Activated CD8-positive, alpha-beta memory T cell treated with anti-CD3 and anti-CD28 coated beads for 1 hour (primary cell): ENCODE results near the gene ELFN2.

Experiments used
- DNase-seq, 2 donors: peaks; one replicate each; pipeline ENCODE4 v3.0.0-alpha.2; 2020; ENCODE audit warnings: low read depth in 1 of 2; ENCODE audit errors: extremely low read depth in 1 of 2

The ELFN2 gene

GRCh38 chr22:37427711-37428635, 694 bp upstream of the ELFN2 start:
- DNase-seq = no peak

DNA sequence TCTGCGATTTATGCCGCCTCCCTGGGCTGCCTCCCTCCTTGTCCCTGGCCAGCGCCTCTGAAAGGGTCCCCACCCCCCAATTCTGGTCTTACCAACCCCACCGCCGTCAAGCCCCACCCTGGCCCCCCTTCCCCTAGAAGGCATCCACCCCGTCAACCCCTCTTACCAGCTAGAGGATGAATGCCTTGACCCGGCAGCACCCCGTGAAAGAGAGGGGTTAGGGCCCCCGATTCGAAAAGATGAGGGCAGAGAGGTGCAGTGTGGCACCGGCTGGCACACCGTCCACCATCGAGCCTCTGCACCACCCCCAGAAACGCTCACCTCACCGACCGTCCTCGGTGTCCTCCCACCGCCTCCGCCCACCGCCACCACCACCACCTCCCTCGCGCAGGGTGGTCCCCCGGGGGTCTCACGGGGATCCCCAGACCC, 559 bp downstream of the ELFN2 start:
- no peak for DNase-seq

GRCh38 chr22:37425800-37426705, 1.2 kb downstream of the ELFN2 start:
- DNase-seq = no peak

DNA sequence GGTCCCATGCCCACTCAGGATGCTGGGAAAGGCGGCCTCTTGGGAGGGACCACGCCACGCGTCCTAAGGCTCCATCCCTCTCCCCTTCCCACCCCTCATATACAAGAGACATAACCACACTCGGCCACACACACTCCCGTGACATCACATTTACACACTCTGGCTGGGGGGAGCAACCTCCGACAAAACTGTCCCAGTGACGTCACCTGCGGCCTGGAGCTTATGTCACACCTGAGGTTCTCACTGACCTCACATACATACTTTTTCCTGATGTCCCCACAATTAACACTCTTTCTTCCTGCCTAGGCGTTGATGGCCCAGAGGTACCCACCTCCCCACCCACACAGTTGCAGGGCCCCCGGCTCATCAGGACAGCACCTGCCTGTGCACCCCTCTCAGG, 1.9 kb downstream of the ELFN2 start:
- DNase-seq = no peak

- DNase-seq = no peak
Measured at GRCh38 chr22:37423283-37423682, 4.0 kb downstream of the ELFN2 start.

- DNase-seq = no peak
Measured at GRCh38 chr22:37421468-37421877, 5.8 kb downstream of the ELFN2 start.

DNA sequence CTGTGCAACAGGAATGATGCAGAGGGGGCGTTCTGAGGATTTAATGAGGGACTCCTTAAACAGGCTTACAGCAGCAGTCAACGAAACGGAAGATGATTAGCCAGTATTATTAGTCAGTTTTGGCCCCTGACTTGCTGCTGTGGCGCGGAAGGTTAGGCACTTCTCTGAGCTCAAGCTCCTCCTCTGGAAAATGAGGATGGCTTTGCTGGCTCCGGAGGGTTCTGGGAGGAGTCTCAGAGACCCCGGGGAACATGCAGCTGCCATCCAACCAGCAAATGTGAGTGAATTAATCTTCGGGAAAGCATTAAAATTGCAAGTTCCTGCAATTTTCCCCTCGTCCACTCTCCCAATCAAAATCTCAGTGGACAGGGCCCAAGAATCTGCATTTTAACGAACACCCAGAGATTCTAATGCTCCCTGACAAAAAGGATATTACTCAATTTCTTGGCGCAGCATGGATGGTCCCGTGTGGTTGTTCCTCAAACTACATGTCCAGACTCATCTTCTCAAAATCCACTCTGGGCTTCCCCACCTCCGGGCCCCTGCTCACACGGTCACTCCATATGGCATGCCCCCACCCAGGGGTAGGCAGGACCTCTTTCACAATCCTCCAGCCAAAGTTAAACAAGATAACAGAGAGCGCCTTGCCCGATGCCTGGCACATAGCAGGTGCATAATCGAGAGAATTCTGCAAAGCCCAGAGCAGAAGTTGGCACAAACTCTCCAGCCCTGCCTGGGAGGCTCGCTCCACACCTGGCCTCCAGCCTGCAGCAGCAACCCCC, 6.4 kb downstream of the ELFN2 start:
- no peak for DNase-seq

DNA sequence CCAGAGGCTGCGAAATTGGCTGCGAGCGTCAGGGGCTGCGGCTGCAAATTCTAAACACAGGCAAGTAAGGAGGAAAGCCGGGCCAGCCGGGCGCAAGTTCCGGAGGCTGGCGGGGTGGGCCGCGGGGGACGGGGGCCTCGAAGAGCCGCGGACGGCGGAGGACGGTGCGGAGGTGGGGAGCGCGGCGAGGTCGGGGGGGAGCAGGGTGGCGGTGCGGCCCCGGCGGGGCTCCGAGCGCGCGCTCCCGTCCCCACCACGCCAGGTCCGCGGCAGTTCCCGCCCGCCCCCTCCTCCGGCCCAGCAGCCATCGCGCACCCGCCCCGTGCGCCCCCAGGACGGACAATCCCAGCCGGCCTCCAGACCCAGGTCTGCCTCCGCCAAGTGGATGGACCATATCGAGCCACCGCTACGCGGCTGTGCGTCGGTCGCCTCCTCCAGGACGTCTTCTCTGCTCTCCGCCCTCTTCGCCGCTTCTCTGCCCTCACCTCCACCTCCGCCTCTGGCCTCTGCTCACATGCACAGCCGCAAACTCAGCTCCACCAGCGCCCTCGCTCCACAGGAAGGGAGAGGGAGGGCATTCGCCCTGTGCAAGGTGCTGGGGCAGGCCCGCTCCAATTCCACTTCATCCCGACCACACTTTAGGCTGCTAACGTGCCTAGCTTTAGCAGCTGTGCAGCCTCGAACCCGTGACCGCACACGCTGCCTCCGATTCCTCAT, 7.2 kb downstream of the ELFN2 start:
- DNase-seq = no peak

DNA sequence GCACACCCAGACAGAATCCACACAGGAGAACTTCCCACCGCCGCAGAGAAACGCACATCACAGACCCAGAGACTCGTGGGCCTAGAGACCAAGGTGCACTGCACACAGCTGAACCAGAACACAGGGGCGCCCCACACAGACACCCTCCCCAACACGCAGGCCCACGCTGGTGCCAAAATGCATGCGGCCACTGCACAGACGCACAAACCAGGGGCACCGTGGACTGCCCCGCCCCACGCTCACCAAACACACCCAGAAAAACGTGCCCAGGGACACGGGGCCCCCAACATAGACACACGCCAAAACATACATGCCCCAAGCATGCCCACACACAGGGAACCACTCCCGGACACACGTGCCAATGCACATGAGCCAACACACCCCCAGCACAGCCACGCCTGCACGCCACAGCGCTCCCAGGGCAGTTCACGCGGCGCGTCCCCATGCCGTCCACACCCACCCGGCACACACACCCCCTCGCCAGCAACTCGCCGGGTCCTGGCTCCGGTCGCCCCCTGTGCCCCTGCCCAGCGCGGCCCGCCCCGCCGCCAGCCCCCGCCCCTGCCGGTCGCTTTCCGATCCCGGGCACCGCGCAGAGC, 7.8 kb downstream of the ELFN2 start:
- DNase-seq = no peak

DNA sequence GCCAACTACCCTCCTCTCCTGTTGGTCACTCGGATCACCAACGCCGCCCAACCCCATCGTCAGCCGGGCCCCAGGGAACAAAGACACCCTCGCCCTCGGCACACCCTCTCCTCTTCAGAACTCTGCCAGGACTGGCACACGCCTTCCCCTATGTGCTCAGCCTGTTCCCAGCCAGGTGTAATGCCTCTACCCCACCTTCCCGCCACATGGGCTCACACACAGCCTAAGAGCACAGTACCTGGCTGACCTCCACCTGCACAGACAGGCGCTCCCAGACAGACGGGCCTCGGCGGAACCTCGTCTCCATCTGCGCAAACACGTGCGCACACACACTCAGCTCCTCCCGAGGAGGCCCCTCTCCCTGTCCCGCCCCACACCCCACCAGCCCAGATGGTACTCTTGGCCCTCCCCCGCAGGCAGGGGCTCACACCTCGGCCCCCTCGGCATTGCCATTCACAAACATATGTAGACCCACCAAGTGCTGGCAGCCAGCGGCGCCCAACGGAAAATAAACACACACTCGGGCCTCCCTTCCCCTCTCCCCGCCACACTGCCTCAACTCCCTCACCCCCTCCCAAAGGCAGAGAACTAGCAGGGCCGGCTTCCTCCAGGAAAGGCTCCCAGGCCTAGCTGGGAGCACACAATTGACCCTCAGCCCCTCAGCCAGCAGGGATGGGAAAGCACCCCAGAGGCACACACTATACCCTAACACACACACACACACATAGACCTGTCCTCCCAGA, 8.5 kb downstream of the ELFN2 start:
- DNase-seq = no peak

GRCh38 chr22:37417677-37418348, 9.5 kb downstream of the ELFN2 start:
- DNase-seq = no peak

- no peak for DNase-seq
Measured at GRCh38 chr22:37417264-37417663, 10.0 kb downstream of the ELFN2 start.

DNA sequence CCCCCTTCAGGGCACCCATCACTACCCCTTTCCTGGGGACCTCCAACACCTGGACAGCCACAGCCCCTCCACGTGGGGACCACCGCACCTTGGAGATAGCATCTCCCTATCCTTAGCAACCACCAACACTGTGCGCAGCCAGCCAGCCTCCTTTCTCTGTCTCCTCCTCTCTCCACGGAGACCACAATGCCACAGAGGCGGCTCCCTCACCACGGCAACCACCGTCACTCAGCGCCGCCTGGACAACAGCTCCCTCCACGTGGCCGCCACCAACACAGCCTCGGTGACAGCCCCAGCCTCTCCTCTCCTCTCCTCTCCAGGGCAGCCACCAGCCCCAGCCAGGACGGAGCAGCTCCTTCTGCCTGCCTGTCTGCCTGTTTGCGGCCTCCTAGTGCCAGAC, 10.5 kb downstream of the ELFN2 start:
- peak in 1 of 2 donors; percentile 11 for DNase-seq

DNA sequence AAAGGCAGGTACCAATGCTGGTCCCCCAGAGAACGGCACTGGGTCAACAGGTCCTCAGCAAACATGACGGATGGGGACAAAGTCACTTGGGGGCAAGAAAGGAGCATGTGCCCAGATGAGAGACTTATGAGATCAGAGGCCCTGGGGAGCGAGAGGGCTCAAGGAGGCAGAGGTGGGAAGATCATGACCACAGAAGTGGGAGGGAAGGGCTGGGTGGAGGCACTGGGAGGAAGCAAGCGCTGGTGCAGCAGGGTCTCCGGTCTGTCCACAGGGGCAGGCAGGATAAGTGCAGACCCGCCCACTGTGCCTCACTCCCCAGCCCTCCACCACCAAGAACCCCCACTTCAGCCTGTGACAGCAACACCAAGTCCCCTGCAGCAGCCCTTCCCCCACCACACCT, 10.9 kb downstream of the ELFN2 start:
- no peak for DNase-seq

DNA sequence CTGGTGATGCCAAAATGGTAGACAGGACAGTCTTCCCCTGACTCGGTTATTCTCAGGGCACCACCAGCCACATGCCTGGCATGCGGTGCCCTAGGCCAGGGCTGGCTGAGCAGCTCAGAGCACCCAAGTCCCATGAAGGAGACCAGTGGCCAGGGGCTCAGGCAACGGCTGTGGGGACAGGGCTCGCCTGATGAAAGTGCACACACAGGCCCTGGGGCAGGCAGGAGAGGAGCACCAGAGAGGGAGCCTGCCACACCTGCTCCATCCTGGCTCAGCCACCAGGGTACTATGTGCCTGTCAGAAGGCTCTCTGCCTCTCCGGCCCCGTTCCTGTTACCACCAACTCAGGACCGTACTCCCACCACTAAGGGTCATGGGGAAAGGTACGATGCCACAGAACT, 12.1 kb downstream of the ELFN2 start:
- no peak for DNase-seq

- no peak for DNase-seq
Measured at GRCh38 chr22:37414288-37414687, 13.0 kb downstream of the ELFN2 start.

- DNase-seq = no peak
Measured at GRCh38 chr22:37413546-37413945, 13.7 kb downstream of the ELFN2 start.

DNA sequence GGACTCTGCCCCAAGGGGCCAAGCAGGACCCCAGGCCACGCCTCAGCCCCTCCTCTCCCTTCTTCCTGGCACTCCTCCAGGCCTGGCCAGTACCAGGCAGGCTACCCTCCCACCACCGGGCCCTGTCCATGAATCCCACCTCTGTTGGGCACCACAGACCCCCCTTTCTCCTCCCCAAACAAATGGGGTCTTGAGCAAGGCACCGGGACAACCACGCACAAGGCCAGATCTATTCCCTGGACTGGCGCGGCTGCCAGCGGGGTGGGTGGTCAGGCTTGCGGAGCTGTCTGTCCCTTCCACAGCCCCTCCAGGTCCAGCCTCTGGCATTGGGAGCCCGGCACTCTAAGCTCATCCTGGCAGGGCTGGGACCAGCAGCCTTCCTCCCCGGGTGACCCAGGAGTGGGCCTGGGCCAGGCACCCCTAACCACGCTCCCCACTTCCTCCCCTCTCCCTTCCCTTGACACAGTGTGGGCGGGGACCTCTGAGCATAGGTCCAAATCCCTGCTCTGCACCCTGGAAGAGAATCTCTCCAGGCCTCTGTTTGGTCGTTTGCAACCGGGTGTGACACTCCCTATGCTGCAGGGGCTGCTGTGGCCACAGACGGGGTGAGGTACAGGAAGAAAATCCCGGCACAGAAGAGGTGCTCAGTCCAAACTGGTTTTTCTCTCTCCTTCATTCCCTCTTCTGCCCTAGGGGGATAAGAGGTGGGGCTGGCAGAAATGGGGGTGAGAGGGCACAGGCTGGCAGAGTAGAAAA, 14.6 kb downstream of the ELFN2 start:
- DNase-seq = no peak
